HG03565 (cell line): ENCODE results near the gene KERA.

Experiments used
- ATAC-seq: cut with Tn5 transposase; IDR thresholded peaks from one replicate; pipeline ENCODE4 v1.9.1; 2021; ENCODE audit warnings: mild to moderate bottlenecking, moderate library complexity; ENCODE audit not compliant: unreplicated experiment

Gene KERA

GRCh38 chr12:91074154-91074709, 16.4 kb upstream of the KERA start:
- ATAC-seq: no peak

- ATAC-seq: no peak
Measured at GRCh38 chr12:91073426-91073825, 15.6 kb upstream of the KERA start.

DNA sequence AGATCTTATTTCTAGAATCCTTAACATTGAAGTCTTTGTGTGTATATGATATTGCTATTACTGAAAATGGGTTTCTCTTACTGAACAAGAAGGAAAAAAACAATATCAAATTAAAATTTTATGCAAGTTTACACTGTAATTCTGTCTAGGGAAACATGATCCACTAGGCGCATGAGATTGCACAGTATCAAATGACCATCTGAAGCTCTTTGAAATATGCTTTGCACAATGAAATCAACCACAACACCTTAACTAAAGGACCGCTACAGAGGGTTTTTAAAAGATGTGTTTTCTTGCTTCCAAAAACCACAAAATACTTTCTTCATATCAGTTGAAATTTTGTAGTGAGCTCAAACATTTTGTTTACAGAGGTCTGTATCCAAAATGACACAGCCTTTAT, 15.1 kb upstream of the KERA start:
- ATAC-seq: no peak

DNA sequence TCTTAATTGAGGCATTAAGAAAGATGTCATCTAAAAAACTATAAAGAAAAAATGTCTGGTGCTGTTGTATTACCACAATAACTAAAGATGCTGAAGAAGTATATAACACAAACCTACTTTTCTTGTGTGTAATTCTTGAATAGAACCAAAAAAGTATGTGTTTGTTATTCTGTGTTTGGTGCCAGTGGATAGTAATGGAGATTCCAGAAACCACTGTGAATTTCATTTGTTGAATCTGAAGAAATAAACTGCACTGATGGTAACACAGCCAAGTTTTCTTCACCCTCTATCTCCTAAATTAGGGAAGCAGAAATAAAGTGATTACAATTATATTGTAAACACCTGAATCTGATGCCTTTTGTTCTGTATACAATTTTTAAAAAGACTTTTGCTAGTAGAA, 13.1 kb upstream of the KERA start:
- ATAC-seq: no peak

GRCh38 chr12:91065396-91065795, 7.6 kb upstream of the KERA start:
- no peak for ATAC-seq

DNA sequence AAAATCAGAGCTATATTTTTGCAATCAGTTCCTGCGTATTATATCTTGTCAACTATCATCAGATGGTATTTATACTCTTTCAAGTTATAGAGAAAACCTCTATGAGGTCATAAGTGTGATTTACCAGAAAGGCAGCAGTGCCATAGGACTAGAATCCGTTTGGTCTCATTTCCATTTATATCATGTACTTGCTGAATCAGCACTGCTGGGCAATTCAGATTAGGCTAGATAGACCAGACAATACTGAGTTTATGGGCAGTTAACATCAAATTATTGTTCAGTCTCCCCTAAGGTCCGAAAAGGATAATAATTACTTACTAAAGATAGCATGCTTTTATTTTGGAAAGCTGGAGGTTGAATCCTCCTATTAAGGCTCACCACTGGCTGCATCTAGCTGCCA, 6.8 kb upstream of the KERA start:
- ATAC-seq: no peak

DNA sequence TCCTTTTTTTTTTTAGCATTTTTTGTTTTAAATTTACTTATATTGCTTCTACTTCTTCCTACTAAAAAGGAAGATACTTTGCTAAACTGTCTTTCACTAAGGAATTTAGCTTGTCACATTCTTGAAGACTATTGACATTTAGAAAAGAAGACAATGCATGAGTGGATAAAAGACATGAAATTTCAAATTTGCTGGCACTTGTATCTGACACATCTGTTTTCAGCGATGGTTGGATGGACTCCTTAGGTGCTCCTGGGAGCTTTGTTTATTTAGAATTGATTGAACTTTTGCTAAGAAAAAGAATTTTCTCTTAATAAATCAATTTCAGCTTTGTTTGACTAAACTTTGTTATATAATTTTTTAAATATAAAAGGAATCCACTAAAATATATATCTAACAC, 3.3 kb upstream of the KERA start:
- ATAC-seq: no peak

- no peak for ATAC-seq
Measured at GRCh38 chr12:91059211-91059610, 1.4 kb upstream of the KERA start.

DNA sequence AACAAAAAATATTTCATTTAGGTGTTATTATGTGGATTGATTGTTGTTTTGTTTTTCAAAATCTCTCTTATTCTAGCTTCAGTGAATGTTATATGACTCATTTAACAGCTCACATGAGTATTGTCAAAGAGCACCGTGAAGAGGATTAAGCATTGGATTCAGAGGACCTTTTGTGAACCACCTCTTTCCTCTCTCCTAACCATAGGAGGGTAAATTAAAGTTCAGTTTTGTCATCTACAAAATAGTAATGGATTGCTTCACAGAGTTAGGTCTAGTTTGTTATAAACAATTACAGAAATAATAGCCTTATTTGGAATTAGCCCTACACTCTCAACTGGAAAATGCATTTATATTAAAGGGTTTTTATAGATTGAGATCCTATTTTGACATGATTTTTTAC, 962 bp upstream of the KERA start:
- no peak for ATAC-seq

GRCh38 chr12:91056488-91056887, 1.3 kb downstream of the KERA start:
- ATAC-seq: no peak

GRCh38 chr12:91055976-91056375, 1.8 kb downstream of the KERA start:
- ATAC-seq: no peak

GRCh38 chr12:91053951-91054715, 3.7 kb downstream of the KERA start:
- no peak for ATAC-seq

GRCh38 chr12:91052026-91052425, 5.8 kb downstream of the KERA start:
- ATAC-seq: no peak

GRCh38 chr12:91044586-91044985, 13.2 kb downstream of the KERA start:
- ATAC-seq: no peak

- no peak for ATAC-seq
Measured at GRCh38 chr12:91043408-91043807, 14.4 kb downstream of the KERA start.

DNA sequence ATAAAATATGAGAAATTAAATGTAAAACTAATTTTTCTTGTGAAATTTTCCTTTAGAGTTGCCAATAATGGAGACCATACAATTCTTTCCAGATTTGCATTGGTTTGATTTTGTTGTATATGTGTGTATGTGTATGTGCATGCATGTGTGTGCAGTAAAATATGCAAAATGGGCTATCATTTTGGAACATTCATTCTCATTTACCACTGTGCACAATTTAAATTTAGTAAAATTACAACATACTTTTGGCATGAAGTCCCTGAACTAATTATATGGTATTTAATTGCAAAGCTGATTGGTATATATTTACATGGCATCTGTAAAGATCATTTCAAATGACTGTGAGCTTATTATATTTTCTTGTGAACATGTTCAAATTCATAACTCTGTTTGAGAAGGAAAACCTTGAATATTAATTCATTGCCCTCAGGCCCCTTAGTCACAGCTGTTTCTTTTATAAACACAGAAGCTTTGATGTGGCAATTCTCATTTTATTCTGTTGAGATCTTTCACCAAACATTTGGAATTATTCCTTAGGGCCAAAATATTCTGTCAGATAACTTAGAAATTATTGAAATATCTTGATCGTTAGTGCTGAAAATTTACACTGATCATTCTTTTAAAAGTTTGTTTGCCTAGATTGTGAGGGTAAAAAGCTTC, 17.6 kb downstream of the KERA start:
- no peak for ATAC-seq

- no peak for ATAC-seq
Measured at GRCh38 chr12:91037276-91037675, 20.5 kb downstream of the KERA start.

GRCh38 chr12:91033251-91033650, 24.6 kb downstream of the KERA start:
- ATAC-seq: no peak

DNA sequence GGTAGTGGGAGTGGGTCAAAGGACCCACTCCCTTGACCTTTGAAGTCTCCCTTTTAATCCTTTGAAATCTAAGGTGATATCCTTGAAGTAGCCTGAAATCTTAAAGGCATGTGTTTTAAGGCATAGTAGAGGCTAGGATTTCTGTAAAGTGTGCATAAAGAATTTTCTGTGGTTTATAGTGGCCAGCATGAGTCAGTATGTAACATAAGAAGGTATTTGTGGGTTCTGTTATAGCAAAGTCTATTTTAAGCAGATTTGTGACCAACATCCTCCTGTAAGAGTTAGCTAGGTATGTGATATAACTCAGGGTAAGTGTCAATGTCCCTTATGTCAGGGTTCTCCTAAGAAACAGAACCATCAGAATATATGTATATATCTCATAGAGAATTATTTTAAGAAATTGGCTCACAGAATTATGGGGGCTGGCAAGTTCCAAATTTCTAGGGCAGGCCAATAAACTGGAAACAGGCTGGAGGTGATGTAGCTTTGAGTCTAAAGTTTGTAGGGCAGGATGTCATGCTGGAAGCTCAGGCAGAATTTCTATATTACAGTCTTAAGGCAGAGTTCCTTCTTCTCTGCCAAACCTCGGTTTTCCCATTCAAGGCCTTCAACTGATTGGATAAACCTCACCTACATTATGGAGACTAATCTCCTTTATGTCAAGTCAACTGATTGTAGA, 34.4 kb downstream of the KERA start:
- ATAC-seq: peak; percentile 98

- ATAC-seq: no peak
Measured at GRCh38 chr12:91021076-91021475, 36.7 kb downstream of the KERA start.

- ATAC-seq: no peak
Measured at GRCh38 chr12:91019455-91019854, 38.4 kb downstream of the KERA start.
